Skeletal muscle tissue (tissue), 4 donors: ENCODE results near the gene INSYN1. TPM values are rescaled to one million over a fixed set of nuclear protein-coding genes. Genes with fewer than 3 reads are reported as not detected.

ENCODE experiments used
- H3K27ac ChIP-seq: one replicate; pipeline ENCODE4 v1.7.0; 2013; ENCODE audit warnings: mild to moderate bottlenecking, low read depth, low read length, inconsistent platforms
- H3K27me3 ChIP-seq, 3 donors: one replicate each; pipeline ENCODE4 v1.7.0; 2013; ENCODE audit warnings: low read length in 3 of 3; ENCODE audit not compliant: control insufficient read depth in 3 of 3, insufficient read depth in 3 of 3
- H3K36me3 ChIP-seq, 3 donors: one replicate each; pipeline ENCODE4 v1.7.0; 2013; ENCODE audit warnings: low read length in 3 of 3; ENCODE audit not compliant: control insufficient read depth in 3 of 3, insufficient read depth in 3 of 3
- H3K4me1 ChIP-seq, 3 donors: one replicate each; pipeline ENCODE4 v1.7.0; 2013; ENCODE audit warnings: low read length in 3 of 3, mild to moderate bottlenecking in 3 of 3; ENCODE audit not compliant: control insufficient read depth in 3 of 3, insufficient read depth in 3 of 3
- H3K4me3 ChIP-seq, 3 donors: one replicate each; pipeline ENCODE4 v1.7.0; 2013; ENCODE audit warnings: low read length in 3 of 3
- H3K9ac ChIP-seq, 3 donors: one replicate each; pipeline ENCODE4 v1.7.0; 2013; ENCODE audit warnings: low read length in 3 of 3, mild to moderate bottlenecking in 3 of 3, moderate library complexity in 2 of 3, low read depth in 1 of 3
- H3K9me3 ChIP-seq, 3 donors: one replicate each; pipeline ENCODE4 v1.7.0; 2013; ENCODE audit warnings: low read length in 3 of 3; ENCODE audit not compliant: control insufficient read depth in 3 of 3
- total RNA-seq: library from RNA; depleted of rRNA; stranded (reverse); fragments of >200 nt; gene quantifications from one replicate; pipeline ENCODE4 v1.2.3, GENCODE V29; 2014
- donor health status: Osteomylitis.

The INSYN1 gene
- total RNA-seq, 1 donor from 2014 or later, result 2.1 TPM

DNA sequence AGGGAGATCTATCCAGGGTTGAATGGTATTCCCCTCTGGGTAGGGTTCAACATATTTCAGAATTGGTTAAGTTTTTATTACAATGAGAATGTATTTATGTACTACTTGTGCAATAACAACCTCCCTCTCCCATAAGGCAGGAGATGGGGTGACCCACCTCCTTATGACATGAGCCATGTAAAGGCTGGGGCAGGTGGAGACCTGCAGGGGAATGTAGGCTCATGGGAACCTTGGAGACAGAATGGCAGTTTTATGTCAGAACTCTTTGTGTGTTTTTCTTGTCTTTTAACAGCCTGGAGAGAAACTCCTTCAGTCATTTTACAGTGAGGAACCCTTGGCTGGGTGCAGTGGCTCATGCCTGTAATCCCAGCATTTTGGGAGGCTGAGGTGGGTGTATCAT is 24.6 kb upstream of the INSYN1 start:
- no peak overlapping the region for H3K9ac ChIP-seq
- no peak overlapping the region for H3K4me3 ChIP-seq
- H3K27ac ChIP-seq, result no peak overlapping the region
- no peaks in the 10 kb centered on the region for H3K36me3 ChIP-seq
- peaks cover 0 to 3% (median 0%) of the 10 kb centered on the region in 3 donors for H3K27me3 ChIP-seq
- H3K4me1 ChIP-seq, result peaks cover 12 to 18% (median 12%) of the 10 kb centered on the region in 3 donors
- H3K9me3 ChIP-seq, result no peaks in the 10 kb centered on the region

DNA sequence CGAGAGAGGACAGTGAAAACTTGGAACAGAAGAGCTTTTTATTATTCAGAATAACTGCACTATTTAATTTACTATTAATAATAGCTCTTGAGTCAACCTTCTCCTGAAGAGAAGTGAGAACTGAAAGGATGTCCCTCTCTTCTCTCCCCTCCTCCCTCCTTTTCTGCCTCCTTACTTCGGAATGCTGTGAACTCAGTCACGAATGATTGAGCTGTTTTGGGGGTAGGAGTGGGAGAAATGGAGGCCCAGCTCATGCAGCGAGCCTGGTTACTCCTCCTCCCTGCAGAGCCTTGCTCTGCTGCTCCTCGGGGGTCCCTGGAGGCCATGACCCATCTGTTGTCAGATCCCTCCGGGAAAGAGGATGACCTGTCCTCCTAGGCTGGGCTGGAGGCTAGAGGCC is 20.3 kb upstream of the INSYN1 start:
- Histone ChIP-seq H3K27me3 (peaks cover 0 to 3% (median 0%) of the 10 kb centered on the region in 3 donors), H3K36me3 (no peaks in the 10 kb centered on the region), H3K9me3 (no peaks in the 10 kb centered on the region), H3K27ac (no peak overlapping the region), H3K4me1 (peaks cover 12 to 18% (median 12%) of the 10 kb centered on the region in 3 donors), H3K4me3 (no peak overlapping the region), H3K9ac (no peak overlapping the region)

DNA sequence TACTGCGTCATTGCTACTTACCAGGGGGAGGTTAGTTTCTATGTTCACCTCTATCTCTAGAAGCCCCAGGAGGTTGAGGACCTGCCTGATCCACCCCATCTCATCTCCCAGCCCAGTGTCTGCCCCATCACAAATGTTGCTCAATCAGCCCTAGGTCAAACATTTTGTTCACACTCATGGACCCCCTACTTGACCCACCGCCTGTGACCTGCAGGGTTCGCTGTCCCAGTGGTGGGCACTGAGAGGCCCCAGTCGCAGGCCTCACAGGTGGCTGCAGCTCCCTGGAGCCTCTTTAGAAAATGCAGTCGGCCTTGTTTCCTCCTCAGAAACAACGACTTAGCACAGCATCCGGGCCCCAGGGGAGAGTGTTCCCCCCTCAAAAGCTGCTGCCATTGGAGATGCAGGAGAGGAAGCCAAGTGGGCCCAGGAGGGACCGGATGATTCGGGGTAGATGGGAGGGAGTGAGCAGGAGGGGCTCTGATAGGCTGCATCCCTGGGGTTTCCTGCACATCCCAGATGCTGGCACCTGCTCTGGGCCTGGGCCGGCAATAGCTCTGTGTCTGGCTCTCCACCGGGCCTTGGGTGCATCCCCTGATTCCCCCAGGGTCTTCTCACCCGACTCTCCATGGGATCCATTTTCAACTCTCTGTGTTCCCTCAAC is 18.4 kb upstream of the INSYN1 start:
- Histone ChIP-seq H3K27ac (no peak overlapping the region), H3K4me3 (no peak overlapping the region), H3K9me3 (no peaks in the 10 kb centered on the region), H3K36me3 (no peaks in the 10 kb centered on the region), H3K4me1 (peaks cover 12 to 18% (median 12%) of the 10 kb centered on the region in 3 donors), H3K27me3 (peaks cover 0 to 8% (median 7%) of the 10 kb centered on the region in 3 donors), H3K9ac (no peak overlapping the region)

DNA sequence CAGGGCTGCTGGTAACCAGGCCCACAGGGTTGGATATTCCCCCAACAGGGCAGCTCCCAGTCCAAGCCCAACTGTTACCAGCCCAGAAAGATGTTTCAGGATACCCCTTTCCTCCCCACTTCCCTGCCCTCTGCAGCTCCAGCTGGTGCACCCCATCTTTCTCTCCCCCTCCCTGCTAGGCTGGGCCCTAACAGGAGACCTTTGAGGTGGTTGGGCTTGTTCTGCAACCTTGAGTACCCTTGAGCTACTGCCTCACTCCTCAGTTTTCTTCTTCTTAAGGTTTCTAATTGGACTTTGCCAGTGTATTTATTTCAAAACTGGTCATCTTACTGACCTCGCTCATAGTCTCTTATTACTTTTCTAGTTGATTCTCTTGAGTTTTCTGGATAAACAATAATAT is 16.9 kb upstream of the INSYN1 start:
- Histone ChIP-seq H3K4me1 (peaks cover 8 to 15% (median 9%) of the 10 kb centered on the region in 3 donors), H3K36me3 (no peaks in the 10 kb centered on the region), H3K27ac (no peak overlapping the region), H3K27me3 (peaks cover 0 to 10% (median 7%) of the 10 kb centered on the region in 3 donors), H3K9ac (no peak overlapping the region), H3K4me3 (no peak overlapping the region), H3K9me3 (no peaks in the 10 kb centered on the region)

DNA sequence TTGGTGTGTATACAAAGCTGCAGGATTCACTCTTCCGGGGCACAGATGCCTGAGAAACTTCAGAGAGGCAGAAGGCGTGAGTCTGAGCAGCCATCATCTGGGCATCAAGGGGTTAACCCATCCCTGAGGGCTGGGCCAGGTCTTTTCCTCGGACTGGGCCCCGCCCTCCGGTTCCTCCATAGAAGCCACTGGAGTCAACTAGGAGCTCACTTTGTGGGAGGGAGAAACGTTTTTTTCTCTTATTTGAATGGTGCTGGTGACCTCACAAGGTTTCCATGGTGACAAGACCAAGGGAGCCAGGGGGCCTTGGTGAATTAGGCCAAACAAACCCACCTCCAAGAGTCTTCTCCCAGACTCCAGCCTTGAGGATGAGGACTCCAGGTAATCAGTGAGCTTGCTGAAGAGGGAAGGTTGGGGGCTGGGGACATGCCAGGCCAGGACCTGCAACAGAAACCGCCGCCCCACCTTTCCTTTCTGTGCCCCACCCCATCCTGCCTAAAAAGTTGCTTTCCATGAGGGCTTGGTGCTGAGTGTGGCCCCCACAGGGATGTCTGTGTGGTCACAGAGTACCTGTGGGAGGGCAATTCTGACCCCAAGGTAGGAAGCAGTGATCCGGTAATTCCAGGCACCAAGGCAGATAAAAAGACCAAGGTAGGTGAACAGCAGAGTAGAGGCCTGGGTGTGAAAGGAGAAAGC is 14.8 kb upstream of the INSYN1 start:
- H3K4me1 ChIP-seq, result no peaks in the 10 kb centered on the region
- H3K9ac ChIP-seq, result no peak overlapping the region
- H3K27me3 ChIP-seq, result peaks cover 0 to 10% (median 9%) of the 10 kb centered on the region in 3 donors
- no peak overlapping the region for H3K4me3 ChIP-seq
- no peaks in the 10 kb centered on the region for H3K36me3 ChIP-seq
- H3K9me3 ChIP-seq, result no peaks in the 10 kb centered on the region
- H3K27ac ChIP-seq, result no peak overlapping the region

DNA sequence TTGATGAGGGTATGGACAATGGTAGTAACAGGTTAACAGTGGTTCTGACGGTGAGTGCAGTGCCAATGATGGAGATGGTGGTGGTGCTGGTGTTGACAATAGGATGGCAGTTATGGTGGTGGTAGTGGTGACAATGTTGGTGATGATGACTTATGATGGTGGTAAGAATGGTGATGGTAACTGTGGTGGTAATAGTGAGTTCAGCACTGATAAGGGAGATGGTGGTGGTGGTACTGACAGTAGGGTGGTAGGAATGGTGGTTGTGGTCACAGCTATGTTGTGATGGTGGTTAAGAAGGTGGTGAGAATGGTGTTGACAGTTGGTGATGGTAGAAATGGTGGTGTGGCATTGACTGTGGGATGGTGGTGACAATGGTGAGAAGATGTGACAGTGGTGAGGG is 13.4 kb upstream of the INSYN1 start:
- Histone ChIP-seq H3K36me3 (no peaks in the 10 kb centered on the region), H3K27ac (no peak overlapping the region), H3K9me3 (no peaks in the 10 kb centered on the region), H3K4me3 (no peak overlapping the region), H3K27me3 (peaks cover 2 to 18% (median 15%) of the 10 kb centered on the region in 3 donors), H3K4me1 (no peaks in the 10 kb centered on the region), H3K9ac (no peak overlapping the region)

DNA sequence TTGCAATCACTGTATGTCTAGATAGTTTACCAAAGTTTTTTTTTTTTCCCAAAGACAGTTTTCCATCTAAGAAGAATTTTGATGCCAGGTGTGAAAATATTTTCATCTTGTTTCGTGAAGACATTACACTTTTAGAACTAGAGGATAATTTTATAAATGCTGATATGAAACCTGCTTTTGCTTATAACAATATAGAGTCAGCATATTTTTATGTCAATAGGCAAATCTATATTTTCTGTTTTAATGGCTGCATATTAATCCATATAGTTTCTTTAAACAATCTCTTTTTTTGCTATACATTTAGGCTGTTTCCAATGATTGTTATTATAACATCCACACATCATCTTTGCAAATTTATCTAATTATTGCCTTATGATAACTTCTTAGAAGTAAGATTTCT is 12.6 kb upstream of the INSYN1 start:
- H3K4me3 ChIP-seq, result no peak overlapping the region
- H3K9ac ChIP-seq, result no peak overlapping the region
- no peak overlapping the region for H3K27ac ChIP-seq
- no peaks in the 10 kb centered on the region for H3K4me1 ChIP-seq
- no peaks in the 10 kb centered on the region for H3K9me3 ChIP-seq
- no peaks in the 10 kb centered on the region for H3K36me3 ChIP-seq
- peaks cover 6 to 19% (median 18%) of the 10 kb centered on the region in 3 donors for H3K27me3 ChIP-seq

DNA sequence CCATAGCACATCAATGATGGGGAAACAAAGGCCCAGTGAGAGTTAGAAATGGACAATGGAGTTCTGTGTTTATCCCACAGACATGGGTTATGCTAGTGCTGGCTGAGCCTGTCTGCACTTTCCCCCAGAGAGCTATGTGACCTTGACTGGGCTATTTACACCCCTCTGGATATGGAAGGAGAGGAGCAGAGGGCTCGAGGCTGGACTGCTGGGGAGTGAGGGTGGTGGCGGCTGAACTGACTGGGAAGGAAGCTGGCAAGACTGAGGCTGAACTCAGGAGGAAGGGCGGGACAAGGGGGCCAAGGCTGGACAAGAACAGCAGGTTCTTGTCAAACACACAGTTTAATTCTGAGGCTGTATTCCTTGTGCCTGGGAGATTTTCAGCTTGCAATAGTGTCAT is 10.8 kb upstream of the INSYN1 start:
- H3K27ac ChIP-seq, result no peak overlapping the region
- H3K36me3 ChIP-seq, result no peaks in the 10 kb centered on the region
- no peaks in the 10 kb centered on the region for H3K4me1 ChIP-seq
- H3K4me3 ChIP-seq, result no peak overlapping the region
- no peaks in the 10 kb centered on the region for H3K9me3 ChIP-seq
- peaks cover 13 to 34% (median 33%) of the 10 kb centered on the region in 3 donors for H3K27me3 ChIP-seq
- H3K9ac ChIP-seq, result no peak overlapping the region

DNA sequence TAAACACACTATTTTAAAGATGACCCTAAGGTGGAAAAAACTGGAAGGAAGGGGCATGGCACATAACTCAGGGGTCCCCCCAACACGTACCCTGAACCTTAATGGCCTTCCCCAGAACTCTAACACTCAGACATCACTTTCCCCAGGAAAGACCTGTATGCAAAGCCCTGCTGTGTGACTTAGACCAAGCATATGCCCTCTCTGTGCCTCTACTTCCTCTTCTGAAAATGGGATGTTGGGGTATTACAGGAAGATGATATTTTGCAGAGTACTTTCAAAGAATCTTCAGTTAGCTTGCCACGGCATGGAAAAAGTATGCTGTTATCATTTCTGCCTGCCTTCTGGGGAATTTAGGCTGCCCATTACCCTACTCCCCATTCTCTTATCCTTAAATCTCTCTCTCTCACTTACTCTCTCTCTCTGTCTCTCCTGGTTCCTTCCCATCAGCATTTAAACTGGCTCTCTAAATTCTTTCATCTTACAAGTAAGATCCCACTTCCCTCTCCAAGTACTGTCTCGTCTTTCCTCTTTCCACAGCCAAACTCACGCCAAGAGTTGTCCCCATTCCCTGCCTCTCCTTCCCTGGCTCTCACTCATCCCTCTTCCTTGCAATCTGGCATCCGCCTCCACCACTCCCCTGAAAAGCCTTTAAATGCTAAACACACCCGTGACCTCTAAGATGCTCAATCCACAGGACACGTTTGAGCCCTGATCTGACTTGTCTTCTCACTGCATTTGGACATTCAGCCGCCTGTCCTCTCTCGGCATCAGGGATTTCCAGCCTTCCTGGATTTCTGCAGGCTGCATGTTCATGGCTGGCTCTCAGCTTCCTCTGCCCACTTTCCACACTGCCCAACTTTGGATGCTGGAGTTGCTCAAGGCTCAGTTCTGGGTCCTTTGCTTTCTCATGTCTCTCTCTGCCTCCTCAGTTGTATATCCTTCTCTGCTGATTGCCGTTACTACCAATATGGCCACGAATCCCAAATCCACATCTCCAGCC is 7.5 kb upstream of the INSYN1 start:
- no peaks in the 10 kb centered on the region for H3K4me1 ChIP-seq
- no peaks in the 10 kb centered on the region for H3K9me3 ChIP-seq
- no peak overlapping the region for H3K27ac ChIP-seq
- H3K27me3 ChIP-seq, result peaks cover 31 to 55% (median 46%) of the 10 kb centered on the region in 3 donors
- no peak overlapping the region for H3K4me3 ChIP-seq
- H3K9ac ChIP-seq, result no peak overlapping the region
- H3K36me3 ChIP-seq, result no peaks in the 10 kb centered on the region
